SIG-M5 (cell line): ENCODE results near the gene TTC17.

Experiments
- DNase-seq: peaks from one replicate; lab custom pipeline; 2025; lab: John Stamatoyannopoulos, UW

TTC17 gene

DNA sequence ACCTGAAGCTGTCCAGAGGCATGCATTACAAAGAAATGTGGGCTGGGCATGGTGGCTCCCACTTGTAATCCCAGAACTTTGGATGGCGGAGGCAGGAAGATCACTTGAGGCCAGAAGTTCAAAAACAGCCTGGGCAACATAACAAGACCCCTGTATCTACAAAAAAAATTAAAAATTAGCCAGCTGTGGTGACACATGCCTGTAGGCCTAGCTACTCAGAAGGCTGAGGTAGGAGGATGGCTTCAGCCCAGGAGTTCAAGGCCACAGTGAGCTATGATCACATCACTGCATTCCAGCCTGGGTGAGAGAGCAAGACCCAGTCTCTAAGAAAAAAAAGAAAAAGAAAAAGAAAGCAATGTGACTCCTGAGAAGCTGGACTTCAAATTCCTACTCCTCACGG is 183.3 kb downstream of the TTC17 start:
- DNase-seq = no peak

DNA sequence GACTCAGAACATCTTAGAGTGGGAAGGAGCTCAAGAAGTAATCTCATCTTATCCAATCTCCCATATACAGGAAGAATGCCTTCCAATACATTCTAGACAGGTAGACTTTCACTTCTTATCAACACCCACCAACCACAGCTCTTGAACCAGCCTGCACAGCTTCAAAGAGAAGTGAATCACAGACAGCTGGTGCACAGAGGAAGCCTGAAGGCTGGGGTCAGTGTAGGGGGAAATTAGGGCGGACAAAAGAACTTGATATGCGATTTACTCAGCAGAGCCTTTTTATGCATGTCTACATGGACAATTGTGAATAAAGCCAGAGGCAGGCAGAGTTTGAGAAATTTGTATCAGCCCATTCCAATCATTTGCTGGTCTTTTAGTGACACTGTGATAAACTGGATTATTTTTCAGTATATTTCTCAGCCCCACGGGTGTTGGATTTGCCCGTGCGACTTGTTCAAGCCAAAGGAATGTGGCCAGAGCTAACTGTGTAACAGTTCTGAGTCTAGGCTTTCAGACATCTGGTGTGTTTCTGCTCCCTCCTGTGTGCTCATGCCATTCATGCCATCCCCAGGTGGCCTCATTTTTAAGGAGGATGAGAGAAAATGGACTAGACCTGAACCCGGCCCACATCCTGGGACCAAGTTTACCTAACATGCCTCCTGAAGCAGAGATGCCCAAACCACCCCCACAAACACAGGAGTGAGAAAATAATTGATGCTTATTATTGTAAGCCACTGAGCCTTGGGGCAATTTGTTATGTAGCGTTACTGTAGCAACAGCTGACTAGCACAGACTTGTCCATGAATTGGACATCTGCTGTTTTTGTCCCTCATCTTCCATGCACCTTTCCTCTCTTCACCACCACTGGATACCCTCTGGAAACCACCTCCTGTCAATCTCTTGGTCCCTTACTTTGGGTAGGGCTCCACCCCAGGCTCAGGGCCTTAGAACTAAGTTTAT is 184.3 kb downstream of the TTC17 start:
- DNase-seq = no peak
